GM19099 (cell line): ENCODE measurements around the gene POLK.
A peak's percentile ranks its signal among the peaks of the same experiment; 100 is the strongest.

Experiments used
- POLR2A ChIP-seq: IDR thresholded peaks from 3 replicates; pipeline ENCODE4 v1.6.1; 2011; ENCODE audit warnings: low read depth; ENCODE audit not compliant: insufficient read length; ENCODE audit errors: extremely low read depth

Gene POLK

GRCh38 chr5:75529185-75529584 is 17.5 kb downstream of the POLK start:
- no peak for TF ChIP-seq POLR2A

- no peak for TF ChIP-seq POLR2A
These were observed 20.5 kb downstream of the POLK start for GRCh38 chr5:75532190-75532589.

GRCh38 chr5:75534734-75535133 is 23.0 kb downstream of the POLK start:
- no peak for TF ChIP-seq POLR2A

GRCh38 chr5:75536147-75536546 is 24.5 kb downstream of the POLK start:
- TF ChIP-seq POLR2A = no peak

GRCh38 chr5:75536694-75537360 is 25.1 kb downstream of the POLK start:
- TF ChIP-seq POLR2A = no peak

- TF ChIP-seq POLR2A = no peak
These were observed 26.5 kb downstream of the POLK start for GRCh38 chr5:75538211-75538610.

GRCh38 chr5:75545131-75545530 is 33.4 kb downstream of the POLK start:
- no peak for TF ChIP-seq POLR2A

- no peak for TF ChIP-seq POLR2A
These were observed 35.1 kb downstream of the POLK start for GRCh38 chr5:75546830-75547229.

GRCh38 chr5:75547812-75548211 is 36.1 kb downstream of the POLK start:
- TF ChIP-seq POLR2A = no peak

GRCh38 chr5:75550597-75550996 is 38.9 kb downstream of the POLK start:
- no peak for TF ChIP-seq POLR2A

GRCh38 chr5:75551471-75551870 is 39.8 kb downstream of the POLK start:
- TF ChIP-seq POLR2A = no peak

- no peak for TF ChIP-seq POLR2A
These were observed 41.1 kb downstream of the POLK start for GRCh38 chr5:75552764-75553163.

- no peak for TF ChIP-seq POLR2A
These were observed 41.7 kb downstream of the POLK start for GRCh38 chr5:75553358-75553757.

GRCh38 chr5:75558221-75558620 is 46.5 kb downstream of the POLK start:
- no peak for TF ChIP-seq POLR2A

- no peak for TF ChIP-seq POLR2A
These were observed 47.4 kb downstream of the POLK start for GRCh38 chr5:75558981-75559632.

GRCh38 chr5:75566710-75567309 is 55.1 kb downstream of the POLK start:
- TF ChIP-seq POLR2A = peak; percentile 17
